HepG2 (cell line): ENCODE data around the gene XRN1. TPM values are rescaled to one million over a fixed set of nuclear protein-coding genes. Genes with fewer than 3 reads are reported as not detected.

Source experiments
- ASH2L ChIP-seq: fragments of 300-600, 200-600 bp; sonication (generic); IDR thresholded peaks from 2 replicates; pipeline ENCODE4 v1.7.0; 2017; ENCODE audit warnings: low read depth, mild to moderate bottlenecking, moderate library complexity, mixed read lengths, low read length; ENCODE audit not compliant: insufficient read length
- CERS6 ChIP-seq: sonication (generic); formaldehyde crosslinking; IDR thresholded peaks from 2 replicates; pipeline ENCODE4 v1.5.0; 2020; ENCODE audit warnings: missing genetic modification reagents
- DMAP1 ChIP-seq: IDR thresholded peaks from 2 replicates; pipeline ENCODE4 v1.6.1; 2016
- E2F5 ChIP-seq: sonication (generic); formaldehyde crosslinking; conservative IDR thresholded peaks from 2 replicates; pipeline ENCODE4 v1.4.0; 2020; ENCODE audit warnings: missing genetic modification reagents
- GATAD2A ChIP-seq: IDR thresholded peaks from 2 replicates; pipeline ENCODE4 v1.6.1; 2016
- MXD4 ChIP-seq: IDR thresholded peaks from 2 replicates; pipeline ENCODE4 v1.6.1; 2016; ENCODE audit warnings: mild to moderate bottlenecking, missing biosample characterization, missing genetic modification reagents
- NFKB2 ChIP-seq: sonication (generic); formaldehyde crosslinking; IDR thresholded peaks from 2 replicates; pipeline ENCODE4 v1.4.0; 2020; ENCODE audit warnings: missing genetic modification reagents, borderline replicate concordance
- NKX3-1 ChIP-seq: sonication (generic); formaldehyde crosslinking; IDR thresholded peaks from 2 replicates; pipeline ENCODE4 v1.5.0; 2020; ENCODE audit warnings: missing genetic modification reagents
- SIX1 ChIP-seq: sonication (generic); formaldehyde crosslinking; IDR thresholded peaks from 2 replicates; pipeline ENCODE4 v1.4.0; 2020; ENCODE audit warnings: missing genetic modification reagents, borderline replicate concordance
- SOX13 ChIP-seq, 3 experiments: fragments of 450-650 bp in 1 of 3; sonication (generic) in 1 of 3; formaldehyde crosslinking in 1 of 3; IDR thresholded peaks in 2 of 3; conservative IDR thresholded peaks in 1 of 3; 2 replicates each; pipeline versions ENCODE4 v1.5.0 to v1.6.1; 2016 to 2020; ENCODE audit warnings: antibody characterized with exemption in 1 of 3, mild to moderate bottlenecking in 1 of 3, missing compliant biosample characterization in 1 of 3, missing genetic modification reagents in 1 of 3, moderate library complexity in 1 of 3
- SRSF1 ChIP-seq: fragments of 200-400 bp; formaldehyde crosslinking; optimal IDR thresholded peaks from 2 replicates; pipeline ENCODE3; 2017; ENCODE audit warnings: mild to moderate bottlenecking, low read depth, low read length, moderate library complexity
- TARDBP ChIP-seq: sonication (generic); formaldehyde crosslinking; IDR thresholded peaks from 2 replicates; pipeline ENCODE4 v1.8.0; 2022; ENCODE audit warnings: mild to moderate bottlenecking, missing genetic modification reagents
- TBP ChIP-seq: sonication (generic); formaldehyde crosslinking; IDR thresholded peaks from 2 replicates; pipeline ENCODE4 v1.5.0; 2020; ENCODE audit warnings: missing genetic modification reagents
- TFDP2 ChIP-seq: sonication (generic); formaldehyde crosslinking; IDR thresholded peaks from 2 replicates; pipeline ENCODE4 v1.4.0; 2020; ENCODE audit warnings: missing genetic modification reagents
- ZBTB2 ChIP-seq: sonication (generic); formaldehyde crosslinking; IDR thresholded peaks from 2 replicates; pipeline ENCODE4 v1.8.0; 2022; ENCODE audit warnings: low read depth, missing genetic modification reagents
- ZBTB42 ChIP-seq: sonication (generic); formaldehyde crosslinking; IDR thresholded peaks from 2 replicates; pipeline ENCODE4 v1.5.0; 2020; ENCODE audit warnings: mild to moderate bottlenecking, missing genetic modification reagents
- ZBTB7B ChIP-seq: sonication (generic); formaldehyde crosslinking; IDR thresholded peaks from 2 replicates; pipeline ENCODE4 v1.4.0; 2020; ENCODE audit warnings: missing genetic modification reagents
- ZNF251 ChIP-seq: sonication (generic); formaldehyde crosslinking; IDR thresholded peaks from 2 replicates; pipeline ENCODE4 v1.9.0; 2021; ENCODE audit warnings: mild to moderate bottlenecking, missing genetic modification reagents
- ZNF34 ChIP-seq: sonication (generic); formaldehyde crosslinking; IDR thresholded peaks from 2 replicates; pipeline ENCODE4 v1.4.0; 2020; ENCODE audit warnings: mild to moderate bottlenecking, missing genetic modification reagents, borderline replicate concordance
- ZNF441 ChIP-seq: sonication (generic); formaldehyde crosslinking; IDR thresholded peaks from 2 replicates; pipeline ENCODE4 v1.7.0; 2021; ENCODE audit warnings: missing genetic modification reagents, borderline replicate concordance
- ZNF607 ChIP-seq: sonication (generic); formaldehyde crosslinking; IDR thresholded peaks from 2 replicates; pipeline ENCODE4 v1.5.1; 2020; ENCODE audit warnings: missing genetic modification reagents, mild to moderate bottlenecking, borderline replicate concordance
- ZNF775 ChIP-seq: sonication (generic); formaldehyde crosslinking; IDR thresholded peaks from 2 replicates; pipeline ENCODE4 v1.4.0; 2020; ENCODE audit warnings: missing genetic modification reagents, mild to moderate bottlenecking, moderate library complexity, borderline replicate concordance
- ZSCAN22 ChIP-seq: sonication (generic); formaldehyde crosslinking; IDR thresholded peaks from 2 replicates; pipeline ENCODE4 v1.4.0; 2020; ENCODE audit warnings: mild to moderate bottlenecking, missing genetic modification reagents
- ZSCAN30 ChIP-seq: sonication (generic); formaldehyde crosslinking; IDR thresholded peaks from 2 replicates; pipeline ENCODE4 v1.5.0; 2020; ENCODE audit warnings: mild to moderate bottlenecking, missing genetic modification reagents
- polyA plus RNA-seq, 8 experiments: library from polyadenylated mRNA; depleted of rRNA in 3 of 8; stranded (reverse) in 7 of 8; unstranded in 1 of 8; fragments of >200 nt; fragmentation: Illumina TruSeq in 4 of 8; extraction: Trizol in 4 of 8; gene quantifications; 2 replicates each; pipeline versions ENCODE4 v1.2.1 to v1.2.3, GENCODE V29; 2011 to 2016; ENCODE audit warnings: low read depth in 4 of 8, missing spikeins in 1 of 8, mixed read lengths in 1 of 8; ENCODE audit not compliant: insufficient read depth in 1 of 8
- total RNA-seq, 5 experiments: library from RNA; depleted of rRNA; stranded (reverse); fragments of >200 nt; fragmentation: Illumina TruSeq; extraction: Trizol; gene quantifications; 2 replicates each; pipeline ENCODE4 v1.2.3, GENCODE V29; 2016; ENCODE audit warnings: low read depth in 1 of 5

The XRN1 gene
- total and polyA plus RNA-seq, 2 of the 13 experiments (the other 11 are each of a cell fraction or from before 2014, with no cell fraction given) = 13.2 to 13.3 TPM

GRCh38 chr3:142447301-142447851, 461 bp downstream of the XRN1 start (continued):
- TF ChIP-seq ZBTB42 (CRISPR knock-in tag) (0 out of 2 replicates have a peak, but pooled peaks have one; percentile 14), SRSF1 (peak; percentile 63), ZBTB7B (CRISPR knock-in tag) (peak; percentile 31), TARDBP (CRISPR knock-in tag) (no peak), ZNF441 (peak; percentile 89), GATAD2A (no peak), ZNF251 (no peak), SOX13 (IDR thresholded peaks at IDR 0.05) (no peak), SOX13 (CRISPR knock-in tag; conservative IDR thresholded peaks at IDR 0.05 in 1 of 2, IDR thresholded peaks at IDR 0.05 in 1 of 2) (no peak), ZNF607 (peak; percentile 5; the same call in 1 of the 2 replicates), NFKB2 (CRISPR knock-in tag) (peak; percentile 46; the same call in 1 of the 2 replicates), ASH2L (no peak), DMAP1 (CRISPR knock-in tag) (peak; percentile 70; the same call in 1 of the 2 replicates), ZNF34 (CRISPR knock-in tag) (no peak), TBP (CRISPR knock-in tag) (no peak), SIX1 (no peak), TFDP2 (CRISPR knock-in tag) (no peak), CERS6 (CRISPR knock-in tag) (no peak), E2F5 (no peak), ZNF775 (CRISPR knock-in tag) (no peak), NKX3-1 (CRISPR knock-in tag) (no peak), ZSCAN30 (CRISPR knock-in tag) (no peak), ZSCAN22 (CRISPR knock-in tag) (peak; percentile 17; the same call in 1 of the 2 replicates), MXD4 (CRISPR knock-in tag) (0 out of 2 replicates have a peak, but pooled peaks have one; percentile 13), ZBTB2 (no peak)
